ENCODE data around the gene CARD11. TPM values are rescaled to one million over a fixed set of nuclear protein-coding genes. Genes with fewer than 3 reads are reported as not detected.

Gene CARD11
- total RNA-seq, 1 donor, result under 0.01 TPM

DNA sequence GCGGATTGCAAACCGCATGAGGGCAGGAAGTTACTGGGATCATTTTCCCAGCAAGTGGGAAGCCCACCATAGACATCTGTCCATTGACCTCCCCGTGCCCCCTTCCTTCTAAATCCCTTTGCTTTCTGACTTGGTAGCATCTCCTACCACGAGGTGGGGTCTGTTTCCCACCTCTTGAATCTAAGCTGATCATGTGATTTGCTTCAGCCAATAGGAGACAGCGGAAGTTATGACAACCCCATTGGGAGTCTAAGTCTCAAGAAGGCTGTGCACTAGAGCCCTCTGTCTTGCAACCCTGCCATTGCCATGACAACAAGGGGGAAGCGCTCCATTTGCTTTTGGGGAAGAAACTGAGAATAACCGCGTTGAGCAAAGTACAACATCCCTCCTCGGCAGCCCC, 39.2 kb upstream of the CARD11 start:
- TF ChIP-seq, protein P1, sequence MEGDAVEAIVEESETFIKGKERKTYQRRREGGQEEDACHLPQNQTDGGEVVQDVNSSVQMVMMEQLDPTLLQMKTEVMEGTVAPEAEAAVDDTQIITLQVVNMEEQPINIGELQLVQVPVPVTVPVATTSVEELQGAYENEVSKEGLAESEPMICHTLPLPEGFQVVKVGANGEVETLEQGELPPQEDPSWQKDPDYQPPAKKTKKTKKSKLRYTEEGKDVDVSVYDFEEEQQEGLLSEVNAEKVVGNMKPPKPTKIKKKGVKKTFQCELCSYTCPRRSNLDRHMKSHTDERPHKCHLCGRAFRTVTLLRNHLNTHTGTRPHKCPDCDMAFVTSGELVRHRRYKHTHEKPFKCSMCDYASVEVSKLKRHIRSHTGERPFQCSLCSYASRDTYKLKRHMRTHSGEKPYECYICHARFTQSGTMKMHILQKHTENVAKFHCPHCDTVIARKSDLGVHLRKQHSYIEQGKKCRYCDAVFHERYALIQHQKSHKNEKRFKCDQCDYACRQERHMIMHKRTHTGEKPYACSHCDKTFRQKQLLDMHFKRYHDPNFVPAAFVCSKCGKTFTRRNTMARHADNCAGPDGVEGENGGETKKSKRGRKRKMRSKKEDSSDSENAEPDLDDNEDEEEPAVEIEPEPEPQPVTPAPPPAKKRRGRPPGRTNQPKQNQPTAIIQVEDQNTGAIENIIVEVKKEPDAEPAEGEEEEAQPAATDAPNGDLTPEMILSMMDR (IDR thresholded peaks at IDR 0.05; ENCODE audit: insufficient read depth, low read length), result no peak
- H3K4me3 ChIP-seq (ENCODE audit: low read depth, low read length), result no peak overlapping the region
- no peak for DNase-seq (ENCODE audit: low read depth)

DNA sequence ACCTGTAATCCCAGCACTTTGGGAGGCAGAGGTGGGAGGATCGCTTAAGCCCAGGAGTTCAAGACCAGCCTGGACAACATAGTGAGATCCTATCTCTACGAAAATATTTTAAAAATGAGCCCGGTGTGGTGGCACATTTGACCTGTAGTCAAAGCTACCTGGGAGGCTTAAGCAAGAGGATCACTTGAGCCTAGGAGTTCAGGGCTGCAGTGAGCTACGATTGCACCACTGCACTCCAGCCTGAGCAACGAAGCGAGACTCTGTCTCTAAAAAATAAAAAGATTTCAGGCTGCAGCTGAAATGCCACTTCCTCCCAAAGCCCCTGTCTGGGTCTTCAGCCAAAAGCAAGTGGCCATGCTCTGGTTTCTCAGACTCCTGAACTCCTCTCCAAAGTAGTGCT, 38.7 kb upstream of the CARD11 start:
- TF ChIP-seq, protein P1 (IDR thresholded peaks at IDR 0.05; ENCODE audit: insufficient read depth, low read length), result no peak
- DNase-seq (ENCODE audit: low read depth), result no peak
- H3K4me3 ChIP-seq (ENCODE audit: low read depth, low read length), result no peak overlapping the region

DNA sequence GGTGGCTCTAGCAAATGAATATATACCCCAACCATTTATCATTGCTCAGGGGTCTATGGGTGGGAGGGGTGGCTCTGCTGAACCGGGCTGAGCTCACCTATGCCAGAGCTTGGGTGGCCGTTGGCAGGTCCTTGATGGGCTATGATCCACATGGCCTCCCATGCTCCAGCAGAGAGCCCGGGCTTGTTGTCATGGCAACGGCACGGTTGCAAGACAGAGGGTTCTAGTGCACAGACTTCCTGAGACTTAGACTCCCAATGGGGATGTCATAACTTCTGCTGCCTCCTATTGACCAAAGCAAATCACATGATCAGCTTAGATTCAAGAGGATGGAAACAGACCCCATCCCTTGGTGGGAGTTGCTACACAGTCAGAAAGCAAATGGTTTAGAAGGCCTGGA, 36.4 kb upstream of the CARD11 start:
- TF ChIP-seq, protein P1 (IDR thresholded peaks at IDR 0.05; ENCODE audit: insufficient read depth, low read length), result no peak
- no peak overlapping the region for H3K4me3 ChIP-seq (ENCODE audit: low read depth, low read length)
- no peak for DNase-seq (ENCODE audit: low read depth)

DNA sequence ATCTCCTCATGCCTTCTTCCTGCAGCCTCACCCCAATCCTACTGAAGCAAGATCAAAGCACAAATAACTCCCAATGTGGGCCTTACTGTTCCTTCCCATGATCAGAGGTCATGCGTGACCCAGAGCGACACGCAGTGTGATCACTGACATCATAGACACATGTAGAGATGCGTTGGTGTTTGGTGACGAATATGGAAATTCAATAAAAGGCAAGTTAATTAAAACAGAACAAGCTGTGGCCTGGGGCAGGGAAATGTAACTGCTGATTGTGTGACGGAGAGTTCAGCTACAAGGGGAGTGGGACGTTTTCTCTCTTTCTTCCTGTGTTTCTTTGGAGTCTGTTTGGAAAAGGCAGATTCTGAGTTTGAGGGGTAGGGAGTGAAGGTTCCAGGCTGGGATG, 34.8 kb upstream of the CARD11 start:
- TF ChIP-seq, protein P1 (IDR thresholded peaks at IDR 0.05; ENCODE audit: insufficient read depth, low read length), result no peak
- no peak overlapping the region for H3K4me3 ChIP-seq (ENCODE audit: low read depth, low read length)
- no peak for DNase-seq (ENCODE audit: low read depth)

DNA sequence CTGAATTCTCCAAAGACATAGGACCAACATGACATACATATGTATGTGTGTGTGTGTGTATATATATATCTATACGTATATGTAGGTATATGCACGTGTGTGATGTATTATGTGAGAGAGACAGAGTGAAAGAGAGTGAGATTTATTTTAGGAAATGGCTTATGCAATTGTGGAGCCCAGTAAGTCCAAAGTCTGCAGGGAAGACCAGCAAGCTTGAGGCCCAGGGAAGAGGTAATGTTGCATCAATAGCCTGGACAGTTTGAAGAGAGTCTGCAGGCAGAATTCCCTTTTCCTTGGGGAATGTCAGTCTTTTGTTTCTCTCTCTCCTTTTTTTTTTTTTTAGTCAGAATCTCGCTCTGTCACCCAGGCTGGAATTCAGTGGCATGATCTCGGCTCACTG, 33.0 kb upstream of the CARD11 start:
- no peak for DNase-seq (ENCODE audit: low read depth)
- no peak overlapping the region for H3K4me3 ChIP-seq (ENCODE audit: low read depth, low read length)
- TF ChIP-seq, protein P1 (IDR thresholded peaks at IDR 0.05; ENCODE audit: insufficient read depth, low read length), result no peak

DNA sequence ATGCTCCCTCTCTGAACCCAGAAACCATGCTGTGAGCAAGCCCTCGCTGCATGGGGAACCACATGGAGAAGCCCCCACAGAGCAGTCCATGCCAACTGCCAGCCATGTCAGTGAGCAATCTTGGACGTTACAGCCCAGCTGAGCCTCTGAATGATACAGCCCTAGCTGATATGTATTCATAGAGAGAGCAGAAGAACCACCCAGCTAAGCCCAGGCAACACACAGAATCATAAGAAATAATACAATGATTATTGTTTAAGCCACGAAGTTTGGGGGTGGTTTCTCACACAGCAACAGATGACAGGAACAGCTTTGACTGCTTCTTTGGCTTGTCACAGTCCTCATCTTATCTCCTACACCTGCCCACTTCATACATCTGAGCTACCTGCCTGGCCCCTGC, 32.5 kb upstream of the CARD11 start:
- TF ChIP-seq, protein P1 (IDR thresholded peaks at IDR 0.05; ENCODE audit: insufficient read depth, low read length), result no peak
- DNase-seq (ENCODE audit: low read depth), result no peak

DNA sequence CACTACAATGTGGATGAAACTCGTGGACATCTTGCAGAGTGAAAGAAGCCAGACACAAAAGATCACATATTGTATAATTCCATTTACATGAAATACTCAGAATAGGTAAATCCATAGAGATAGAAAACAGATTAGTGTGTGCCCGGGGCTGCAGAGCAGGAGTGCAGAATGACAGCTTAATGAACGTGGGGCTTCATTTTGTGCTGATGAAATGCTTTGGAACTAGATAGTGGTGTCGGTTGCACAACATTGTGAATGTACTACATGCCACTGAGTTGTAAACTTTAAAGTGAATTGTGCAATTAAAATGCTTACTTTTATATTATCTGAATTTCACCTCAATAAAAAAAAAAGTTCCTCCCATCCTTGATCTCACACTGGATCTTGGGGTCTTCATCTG, 31.8 kb upstream of the CARD11 start:
- no peak for DNase-seq (ENCODE audit: low read depth)
- TF ChIP-seq, protein P1 (IDR thresholded peaks at IDR 0.05; ENCODE audit: insufficient read depth, low read length), result no peak

More for the DNA sequence above, 32.5 kb upstream of the CARD11 start:
- H3K4me3 ChIP-seq (ENCODE audit: low read depth, low read length), result no peak overlapping the region

More for the DNA sequence above, 31.8 kb upstream of the CARD11 start:
- H3K4me3 ChIP-seq (ENCODE audit: low read depth, low read length), result no peak overlapping the region
